ENCODE measurements around the gene INSR. TPM values are rescaled to one million over a fixed set of nuclear protein-coding genes. Genes with fewer than 3 reads are reported as not detected.

The INSR gene
- total RNA-seq, 1 experiment from 2014 or later, result 35.9 TPM

GRCh38 chr19:7098701-7099596 lies 195.3 kb downstream of the INSR start (continued):
- no peak for TF ChIP-seq CBFB (CRISPR knock-in tag; IDR thresholded peaks at IDR 0.05; ENCODE audit: low read depth)
- TF ChIP-seq CDX4 (CRISPR knock-in tag; IDR thresholded peaks at IDR 0.05; ENCODE audit: borderline replicate concordance), result no peak

DNA sequence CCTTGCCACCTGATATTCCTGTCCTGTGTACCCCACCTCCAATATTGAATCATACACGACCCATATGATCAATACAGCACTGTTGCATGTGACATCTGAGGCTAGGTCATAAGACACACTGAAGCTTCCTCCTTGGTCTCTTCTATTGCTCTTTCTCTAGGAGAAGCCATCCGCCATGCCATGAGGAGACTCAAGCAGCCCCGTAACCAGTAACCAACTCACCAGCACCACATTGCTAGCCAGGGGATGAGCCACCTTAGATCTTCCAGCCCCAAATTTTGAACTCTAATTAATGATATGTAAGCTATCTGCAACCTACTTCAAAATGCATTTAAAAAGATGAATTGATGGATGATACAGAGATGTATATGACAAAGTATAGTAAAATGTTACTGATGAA lies 196.1 kb downstream of the INSR start:
- Mint-ChIP-seq H3K4me1 (peaks cover 13% of the 10 kb centered on the region), H3K4me3 (peak overlapping the region; percentile 75), H3K27ac (peak overlapping the region; percentile 78), H3K9me3 (peaks cover 33% of the 10 kb centered on the region), H3K27me3 (ENCODE audit: low read depth) (peaks cover 7% of the 10 kb centered on the region), H3K36me3 (peaks cover 35% of the 10 kb centered on the region)
- ChIA-PET CTCF (interaction anchor here (1.4 kb wide), 1 partner anchor 470 kb away, joined by 4 read pairs; no protein-coding TSS in a partner anchor), POLR2A (interaction anchor here (0.5 to 1.8 kb wide), 2 partner anchors 243 to 255 kb away, joined by 3 to 5 read pairs; no protein-coding TSS in a partner anchor)
- ATAC-seq (no peak), DNase-seq (ENCODE audit: low spot score) (no peak)
- TF ChIP-seq CDX4 (CRISPR knock-in tag; IDR thresholded peaks at IDR 0.05; ENCODE audit: borderline replicate concordance) (no peak), MYBL2 (CRISPR knock-in tag; IDR thresholded peaks at IDR 0.05) (no peak), FOXP4 (CRISPR knock-in tag; IDR thresholded peaks at IDR 0.05) (no peak), SOX15 (CRISPR knock-in tag; IDR thresholded peaks at IDR 0.05) (no peak), TEAD1 (CRISPR knock-in tag; IDR thresholded peaks at IDR 0.05) (no peak), USF2 (CRISPR knock-in tag; IDR thresholded peaks at IDR 0.05) (no peak), ESRRA (CRISPR knock-in tag; IDR thresholded peaks at IDR 0.05; ENCODE audit: borderline replicate concordance) (no peak), FOXJ3 (CRISPR knock-in tag; IDR thresholded peaks at IDR 0.05; ENCODE audit: borderline replicate concordance) (no peak), FOXP1 (CRISPR knock-in tag; IDR thresholded peaks at IDR 0.05; ENCODE audit: borderline replicate concordance) (no peak), ATF1 (CRISPR knock-in tag; IDR thresholded peaks at IDR 0.05) (no peak), MXD4 (CRISPR knock-in tag; IDR thresholded peaks at IDR 0.05; ENCODE audit: borderline replicate concordance) (no peak), KAT7 (CRISPR knock-in tag; IDR thresholded peaks at IDR 0.05; ENCODE audit: borderline replicate concordance) (no peak)
- TF ChIP-seq, protein P1, sequence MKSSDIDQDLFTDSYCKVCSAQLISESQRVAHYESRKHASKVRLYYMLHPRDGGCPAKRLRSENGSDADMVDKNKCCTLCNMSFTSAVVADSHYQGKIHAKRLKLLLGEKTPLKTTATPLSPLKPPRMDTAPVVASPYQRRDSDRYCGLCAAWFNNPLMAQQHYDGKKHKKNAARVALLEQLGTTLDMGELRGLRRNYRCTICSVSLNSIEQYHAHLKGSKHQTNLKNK (CRISPR knock-in tag; IDR thresholded peaks at IDR 0.05), result no peak
- TF ChIP-seq, protein P2, sequence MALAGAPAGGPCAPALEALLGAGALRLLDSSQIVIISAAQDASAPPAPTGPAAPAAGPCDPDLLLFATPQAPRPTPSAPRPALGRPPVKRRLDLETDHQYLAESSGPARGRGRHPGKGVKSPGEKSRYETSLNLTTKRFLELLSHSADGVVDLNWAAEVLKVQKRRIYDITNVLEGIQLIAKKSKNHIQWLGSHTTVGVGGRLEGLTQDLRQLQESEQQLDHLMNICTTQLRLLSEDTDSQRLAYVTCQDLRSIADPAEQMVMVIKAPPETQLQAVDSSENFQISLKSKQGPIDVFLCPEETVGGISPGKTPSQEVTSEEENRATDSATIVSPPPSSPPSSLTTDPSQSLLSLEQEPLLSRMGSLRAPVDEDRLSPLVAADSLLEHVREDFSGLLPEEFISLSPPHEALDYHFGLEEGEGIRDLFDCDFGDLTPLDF (CRISPR knock-in tag; IDR thresholded peaks at IDR 0.05), result no peak
- TF ChIP-seq, protein P3, sequence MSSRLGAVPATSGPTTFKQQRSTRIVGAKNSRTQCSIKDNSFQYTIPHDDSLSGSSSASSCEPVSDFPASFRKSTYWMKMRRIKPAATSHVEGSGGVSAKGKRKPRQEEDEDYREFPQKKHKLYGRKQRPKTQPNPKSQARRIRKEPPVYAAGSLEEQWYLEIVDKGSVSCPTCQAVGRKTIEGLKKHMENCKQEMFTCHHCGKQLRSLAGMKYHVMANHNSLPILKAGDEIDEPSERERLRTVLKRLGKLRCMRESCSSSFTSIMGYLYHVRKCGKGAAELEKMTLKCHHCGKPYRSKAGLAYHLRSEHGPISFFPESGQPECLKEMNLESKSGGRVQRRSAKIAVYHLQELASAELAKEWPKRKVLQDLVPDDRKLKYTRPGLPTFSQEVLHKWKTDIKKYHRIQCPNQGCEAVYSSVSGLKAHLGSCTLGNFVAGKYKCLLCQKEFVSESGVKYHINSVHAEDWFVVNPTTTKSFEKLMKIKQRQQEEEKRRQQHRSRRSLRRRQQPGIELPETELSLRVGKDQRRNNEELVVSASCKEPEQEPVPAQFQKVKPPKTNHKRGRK (CRISPR knock-in tag; IDR thresholded peaks at IDR 0.05; ENCODE audit: borderline replicate concordance), result no peak
- TF ChIP-seq, protein P4, sequence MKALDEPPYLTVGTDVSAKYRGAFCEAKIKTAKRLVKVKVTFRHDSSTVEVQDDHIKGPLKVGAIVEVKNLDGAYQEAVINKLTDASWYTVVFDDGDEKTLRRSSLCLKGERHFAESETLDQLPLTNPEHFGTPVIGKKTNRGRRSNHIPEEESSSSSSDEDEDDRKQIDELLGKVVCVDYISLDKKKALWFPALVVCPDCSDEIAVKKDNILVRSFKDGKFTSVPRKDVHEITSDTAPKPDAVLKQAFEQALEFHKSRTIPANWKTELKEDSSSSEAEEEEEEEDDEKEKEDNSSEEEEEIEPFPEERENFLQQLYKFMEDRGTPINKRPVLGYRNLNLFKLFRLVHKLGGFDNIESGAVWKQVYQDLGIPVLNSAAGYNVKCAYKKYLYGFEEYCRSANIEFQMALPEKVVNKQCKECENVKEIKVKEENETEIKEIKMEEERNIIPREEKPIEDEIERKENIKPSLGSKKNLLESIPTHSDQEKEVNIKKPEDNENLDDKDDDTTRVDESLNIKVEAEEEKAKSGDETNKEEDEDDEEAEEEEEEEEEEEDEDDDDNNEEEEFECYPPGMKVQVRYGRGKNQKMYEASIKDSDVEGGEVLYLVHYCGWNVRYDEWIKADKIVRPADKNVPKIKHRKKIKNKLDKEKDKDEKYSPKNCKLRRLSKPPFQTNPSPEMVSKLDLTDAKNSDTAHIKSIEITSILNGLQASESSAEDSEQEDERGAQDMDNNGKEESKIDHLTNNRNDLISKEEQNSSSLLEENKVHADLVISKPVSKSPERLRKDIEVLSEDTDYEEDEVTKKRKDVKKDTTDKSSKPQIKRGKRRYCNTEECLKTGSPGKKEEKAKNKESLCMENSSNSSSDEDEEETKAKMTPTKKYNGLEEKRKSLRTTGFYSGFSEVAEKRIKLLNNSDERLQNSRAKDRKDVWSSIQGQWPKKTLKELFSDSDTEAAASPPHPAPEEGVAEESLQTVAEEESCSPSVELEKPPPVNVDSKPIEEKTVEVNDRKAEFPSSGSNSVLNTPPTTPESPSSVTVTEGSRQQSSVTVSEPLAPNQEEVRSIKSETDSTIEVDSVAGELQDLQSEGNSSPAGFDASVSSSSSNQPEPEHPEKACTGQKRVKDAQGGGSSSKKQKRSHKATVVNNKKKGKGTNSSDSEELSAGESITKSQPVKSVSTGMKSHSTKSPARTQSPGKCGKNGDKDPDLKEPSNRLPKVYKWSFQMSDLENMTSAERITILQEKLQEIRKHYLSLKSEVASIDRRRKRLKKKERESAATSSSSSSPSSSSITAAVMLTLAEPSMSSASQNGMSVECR (CRISPR knock-in tag; IDR thresholded peaks at IDR 0.05; ENCODE audit: borderline replicate concordance), result no peak

Measured in WTC11 (cell line).